ENCODE measurements around the gene NOTCH4.

- TF ChIP-seq, protein P1, sequence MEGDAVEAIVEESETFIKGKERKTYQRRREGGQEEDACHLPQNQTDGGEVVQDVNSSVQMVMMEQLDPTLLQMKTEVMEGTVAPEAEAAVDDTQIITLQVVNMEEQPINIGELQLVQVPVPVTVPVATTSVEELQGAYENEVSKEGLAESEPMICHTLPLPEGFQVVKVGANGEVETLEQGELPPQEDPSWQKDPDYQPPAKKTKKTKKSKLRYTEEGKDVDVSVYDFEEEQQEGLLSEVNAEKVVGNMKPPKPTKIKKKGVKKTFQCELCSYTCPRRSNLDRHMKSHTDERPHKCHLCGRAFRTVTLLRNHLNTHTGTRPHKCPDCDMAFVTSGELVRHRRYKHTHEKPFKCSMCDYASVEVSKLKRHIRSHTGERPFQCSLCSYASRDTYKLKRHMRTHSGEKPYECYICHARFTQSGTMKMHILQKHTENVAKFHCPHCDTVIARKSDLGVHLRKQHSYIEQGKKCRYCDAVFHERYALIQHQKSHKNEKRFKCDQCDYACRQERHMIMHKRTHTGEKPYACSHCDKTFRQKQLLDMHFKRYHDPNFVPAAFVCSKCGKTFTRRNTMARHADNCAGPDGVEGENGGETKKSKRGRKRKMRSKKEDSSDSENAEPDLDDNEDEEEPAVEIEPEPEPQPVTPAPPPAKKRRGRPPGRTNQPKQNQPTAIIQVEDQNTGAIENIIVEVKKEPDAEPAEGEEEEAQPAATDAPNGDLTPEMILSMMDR (conservative IDR thresholded peaks at IDR 0.05; ENCODE audit: low read length), result no peak
- no peak for TF ChIP-seq EZH2phosphoT487 (IDR thresholded peaks at IDR 0.05; ENCODE audit: borderline replicate concordance)
Observed at GRCh38 chr6:32203426-32204267, 20.2 kb downstream of the NOTCH4 start.
